Measurements from ENCODE around the gene DPEP2.

DNA sequence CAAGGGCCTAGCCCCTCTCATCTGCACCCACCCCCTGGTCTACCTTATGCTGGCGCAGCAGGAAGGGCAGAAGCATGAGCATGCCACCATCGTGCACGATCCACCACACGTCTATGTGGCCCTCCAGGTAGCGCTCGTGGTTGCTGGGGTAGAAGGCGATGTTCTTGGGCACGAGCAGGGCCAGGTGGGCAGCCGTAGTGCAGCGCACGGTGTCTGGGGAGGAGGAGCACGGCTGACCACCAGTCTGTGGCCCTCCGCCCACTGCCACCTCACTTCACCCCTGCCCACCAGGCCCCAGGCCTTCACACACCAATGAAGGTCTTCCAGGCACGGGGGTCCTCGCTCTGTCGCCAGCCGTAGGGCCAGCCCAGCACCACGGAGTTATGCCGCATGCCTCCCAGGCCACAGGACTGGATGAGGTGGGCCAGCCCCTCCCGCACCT is 53.1 kb downstream of the DPEP2 start:
- TF ChIP-seq CTCF (IDR thresholded peaks at IDR 0.05) (no peak), POLR2AphosphoS5 (IDR thresholded peaks at IDR 0.05) (no peak), POLR2A (IDR thresholded peaks at IDR 0.05) (no peak)

All from breast epithelium (tissue), 3 donors.